GM23248 (cell line): ENCODE measurements around the gene MOB4.

Source experiments
- EZH2 ChIP-seq: fragments of 200-600 bp; sonication (generic); IDR thresholded peaks from 2 replicates; pipeline ENCODE4 v1.6.1; 2018; ENCODE audit warnings: antibody characterized with exemption, mild to moderate bottlenecking; ENCODE audit not compliant: insufficient read depth, poor library complexity, severe bottlenecking
- EZH2phosphoT487 ChIP-seq: fragments of 200-600 bp; sonication (generic); IDR thresholded peaks from 2 replicates; pipeline ENCODE4 v1.6.1; 2018; ENCODE audit warnings: antibody characterized with exemption, moderate library complexity, mild to moderate bottlenecking, low read depth; ENCODE audit not compliant: insufficient read depth

DNA sequence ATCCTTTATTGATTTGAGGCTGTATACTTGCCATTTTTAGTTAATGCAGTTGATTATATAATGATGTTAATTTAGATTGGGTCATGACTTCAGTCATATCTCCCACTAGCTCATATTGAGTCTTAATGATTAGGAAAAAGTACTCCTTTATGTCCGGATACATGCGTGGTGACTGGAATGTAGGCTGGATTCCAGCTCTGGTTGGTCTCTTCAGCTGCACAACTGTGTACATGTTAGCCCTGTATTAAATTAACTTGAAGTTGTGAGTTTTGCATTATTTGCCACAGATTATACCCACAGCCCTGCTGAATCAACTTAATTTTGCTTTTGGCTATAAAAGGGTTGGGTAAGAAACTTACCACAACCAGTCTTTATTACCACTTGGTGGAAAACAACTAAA is 22.5 kb downstream of the MOB4 start:
- TF ChIP-seq EZH2 (no peak), EZH2phosphoT487 (no peak)
